ENCODE data around the gene MS4A18. TPM values are rescaled to one million over a fixed set of nuclear protein-coding genes. Genes with fewer than 3 reads are reported as not detected.
A peak's percentile ranks its signal among the peaks of the same experiment; 100 is the strongest.

Gene MS4A18
- total RNA-seq, 1 experiment from 2014 or later, result not detected

DNA sequence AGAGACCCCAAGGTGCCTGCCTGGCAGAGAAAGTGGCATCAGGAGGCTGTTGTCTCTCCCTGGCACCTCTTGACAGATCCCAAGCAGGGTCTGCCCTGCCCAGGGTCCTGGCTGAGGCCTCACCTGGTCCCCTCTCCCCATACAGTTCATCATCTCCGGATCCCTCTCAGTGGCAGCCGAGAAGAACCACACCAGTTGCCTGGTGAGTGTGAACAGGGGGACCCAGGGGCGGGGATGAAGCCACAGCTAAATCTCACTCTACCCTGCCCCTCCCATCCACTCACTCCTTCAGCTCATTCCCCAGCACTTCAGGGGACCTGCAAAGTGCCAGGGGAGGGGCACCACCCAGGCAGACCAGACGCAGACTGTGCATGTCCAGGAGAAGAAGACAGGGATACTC, 46.6 kb downstream of the MS4A18 start:
- H3F3A ChIP-seq (ENCODE audit: insufficient read depth, low read depth), result no peaks in the 10 kb centered on the region
- POLR2A ChIA-PET (ENCODE audit: unreplicated experiment), result no interaction called here
- intact Hi-C loops (cut with micrococcal nuclease; ENCODE audit: unreplicated experiment), result no loop called here
- no peaks in the 10 kb centered on the region for H3K9me3 ChIP-seq (ENCODE audit: insufficient read depth, low read depth)
- H3K27me3 ChIP-seq (ENCODE audit: insufficient read depth, low read depth), result peaks cover 82% of the 10 kb centered on the region
- CTCF ChIA-PET, result no interaction called here
- H3K4me3 ChIP-seq, result no peak overlapping the region
- H3K4me1 ChIP-seq (replicated peaks; ENCODE audit: insufficient read depth), result no peaks in the 10 kb centered on the region
- H2AFZ ChIP-seq, result no peak overlapping the region
- BruUV-seq (replicated peaks), result no TSS peak
- no peak overlapping the region for H3K27ac ChIP-seq
- no peaks in the 10 kb centered on the region for H3K9me2 ChIP-seq (ENCODE audit: insufficient read depth)
- no peaks in the 10 kb centered on the region for H4K20me1 ChIP-seq (ENCODE audit: insufficient read depth)
- H3K36me3 ChIP-seq (ENCODE audit: low read depth), result no peaks in the 10 kb centered on the region
- H3K79me2 ChIP-seq (ENCODE audit: low read depth), result no peaks in the 10 kb centered on the region
- no peak for DNase-seq
- H3K4me2 ChIP-seq, result no peak overlapping the region
- TF ChIP-seq, protein P1, sequence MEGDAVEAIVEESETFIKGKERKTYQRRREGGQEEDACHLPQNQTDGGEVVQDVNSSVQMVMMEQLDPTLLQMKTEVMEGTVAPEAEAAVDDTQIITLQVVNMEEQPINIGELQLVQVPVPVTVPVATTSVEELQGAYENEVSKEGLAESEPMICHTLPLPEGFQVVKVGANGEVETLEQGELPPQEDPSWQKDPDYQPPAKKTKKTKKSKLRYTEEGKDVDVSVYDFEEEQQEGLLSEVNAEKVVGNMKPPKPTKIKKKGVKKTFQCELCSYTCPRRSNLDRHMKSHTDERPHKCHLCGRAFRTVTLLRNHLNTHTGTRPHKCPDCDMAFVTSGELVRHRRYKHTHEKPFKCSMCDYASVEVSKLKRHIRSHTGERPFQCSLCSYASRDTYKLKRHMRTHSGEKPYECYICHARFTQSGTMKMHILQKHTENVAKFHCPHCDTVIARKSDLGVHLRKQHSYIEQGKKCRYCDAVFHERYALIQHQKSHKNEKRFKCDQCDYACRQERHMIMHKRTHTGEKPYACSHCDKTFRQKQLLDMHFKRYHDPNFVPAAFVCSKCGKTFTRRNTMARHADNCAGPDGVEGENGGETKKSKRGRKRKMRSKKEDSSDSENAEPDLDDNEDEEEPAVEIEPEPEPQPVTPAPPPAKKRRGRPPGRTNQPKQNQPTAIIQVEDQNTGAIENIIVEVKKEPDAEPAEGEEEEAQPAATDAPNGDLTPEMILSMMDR (conservative IDR thresholded peaks at IDR 0.05), result no peak
- no peak for TF ChIP-seq EZH2 (IDR thresholded peaks at IDR 0.05; ENCODE audit: low read depth)

DNA sequence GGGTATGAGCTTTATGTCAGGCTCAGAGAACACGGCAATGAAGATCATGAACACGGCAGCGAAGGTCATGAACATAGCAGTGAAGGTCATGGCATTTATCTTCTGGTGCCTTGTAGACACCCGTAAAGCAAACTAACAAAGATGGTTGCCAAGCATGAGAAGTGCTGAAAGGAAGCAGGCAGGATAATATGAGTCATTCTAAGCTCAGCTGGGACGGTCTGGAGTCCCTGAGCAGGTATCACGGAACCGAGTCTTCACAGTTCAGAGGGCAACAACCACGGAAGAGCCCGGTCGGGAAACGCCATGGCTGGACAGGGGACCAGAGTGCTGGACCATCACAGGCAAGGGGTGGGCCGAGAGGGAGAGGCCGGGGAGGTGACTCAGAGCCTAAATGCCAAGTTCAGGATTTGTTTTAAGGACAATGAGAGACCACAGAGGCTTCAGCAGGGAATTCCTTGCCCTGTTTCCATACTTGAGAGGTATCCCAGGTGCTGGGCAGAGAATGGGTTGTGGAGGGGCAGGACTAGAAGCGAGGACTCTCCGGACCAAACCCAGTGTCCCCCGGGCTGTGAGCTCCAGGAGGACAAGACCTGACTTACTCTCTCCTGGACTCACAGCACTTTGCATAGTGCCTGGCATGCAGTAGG, 47.5 kb downstream of the MS4A18 start:
- no peaks in the 10 kb centered on the region for H3K4me1 ChIP-seq (replicated peaks; ENCODE audit: insufficient read depth)
- H3K4me3 ChIP-seq, result no peak overlapping the region
- H3K79me2 ChIP-seq (ENCODE audit: low read depth), result no peaks in the 10 kb centered on the region
- peak overlapping the region; percentile 7; the same call in 1 of the 2 replicates for H3K4me2 ChIP-seq
- no peaks in the 10 kb centered on the region for H4K20me1 ChIP-seq (ENCODE audit: insufficient read depth)
- H3K27me3 ChIP-seq (ENCODE audit: insufficient read depth, low read depth), result peaks cover 74% of the 10 kb centered on the region
- no peaks in the 10 kb centered on the region for H3K36me3 ChIP-seq (ENCODE audit: low read depth)
- no peaks in the 10 kb centered on the region for H3K9me3 ChIP-seq (ENCODE audit: insufficient read depth, low read depth)
- BruUV-seq (replicated peaks), result no TSS peak
- TF ChIP-seq, protein P1 (conservative IDR thresholded peaks at IDR 0.05), result no peak
- no peak for TF ChIP-seq EZH2 (IDR thresholded peaks at IDR 0.05; ENCODE audit: low read depth)
- ChIA-PET POLR2A (ENCODE audit: unreplicated experiment) (interaction anchor here (0.6 kb wide), 1 partner anchor 70 kb away, joined by 3 read pairs; no protein-coding TSS in a partner anchor), CTCF (no interaction called here)
- no peak for DNase-seq
- no peaks in the 10 kb centered on the region for H3K9me2 ChIP-seq (ENCODE audit: insufficient read depth)
- intact Hi-C loops (cut with micrococcal nuclease; ENCODE audit: unreplicated experiment), result no loop called here
- no peak overlapping the region for H2AFZ ChIP-seq
- H3K27ac ChIP-seq, result no peak overlapping the region
- H3F3A ChIP-seq (ENCODE audit: insufficient read depth, low read depth), result no peaks in the 10 kb centered on the region

DNA sequence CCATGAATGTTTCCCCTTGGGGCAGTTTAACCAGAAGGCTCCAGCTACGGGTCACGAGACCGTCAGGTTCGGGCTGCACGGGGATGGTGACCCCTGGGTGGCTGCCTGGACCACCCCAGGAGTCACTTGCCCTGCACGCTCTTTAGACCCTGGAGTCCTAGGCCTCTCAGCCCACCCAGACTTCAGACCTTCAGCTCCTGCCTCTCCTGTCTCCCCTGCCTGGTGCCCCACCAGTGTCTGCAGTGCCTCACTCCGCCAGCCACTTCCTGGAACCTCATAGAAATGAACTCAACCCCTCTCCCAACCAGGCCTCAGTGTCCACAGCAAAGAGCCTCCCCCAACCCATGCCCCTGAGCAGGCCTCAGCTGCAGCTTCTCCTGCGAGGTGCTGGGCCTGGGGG, 48.1 kb downstream of the MS4A18 start:
- BruUV-seq (replicated peaks), result no TSS peak
- CTCF ChIA-PET, result interaction anchor here (0.5 kb wide), 1 partner anchor 628 kb away, joined by 4 read pairs; no protein-coding TSS in a partner anchor
- no peak for TF ChIP-seq EZH2 (IDR thresholded peaks at IDR 0.05; ENCODE audit: low read depth)
- TF ChIP-seq, protein P1 (conservative IDR thresholded peaks at IDR 0.05), result no peak

More for the DNA sequence above, 48.1 kb downstream of the MS4A18 start:
- DNase-seq, result no peak
- POLR2A ChIA-PET (ENCODE audit: unreplicated experiment), result no interaction called here
- H3K27me3 ChIP-seq (ENCODE audit: insufficient read depth, low read depth), result peaks cover 72% of the 10 kb centered on the region
- no peaks in the 10 kb centered on the region for H3K4me1 ChIP-seq (replicated peaks; ENCODE audit: insufficient read depth)
- no peaks in the 10 kb centered on the region for H4K20me1 ChIP-seq (ENCODE audit: insufficient read depth)
- H3K4me2 ChIP-seq, result no peak overlapping the region
- H3K36me3 ChIP-seq (ENCODE audit: low read depth), result no peaks in the 10 kb centered on the region
- H3K79me2 ChIP-seq (ENCODE audit: low read depth), result no peaks in the 10 kb centered on the region
- H3F3A ChIP-seq (ENCODE audit: insufficient read depth, low read depth), result no peaks in the 10 kb centered on the region
- no peak overlapping the region for H2AFZ ChIP-seq
- H3K4me3 ChIP-seq, result no peak overlapping the region
- intact Hi-C loops (cut with micrococcal nuclease; ENCODE audit: unreplicated experiment), result no loop called here
- no peaks in the 10 kb centered on the region for H3K9me3 ChIP-seq (ENCODE audit: insufficient read depth, low read depth)
- H3K27ac ChIP-seq, result no peak overlapping the region
- no peaks in the 10 kb centered on the region for H3K9me2 ChIP-seq (ENCODE audit: insufficient read depth)
